PC-9 (cell line): ENCODE data around the gene SH3RF2. TPM values are rescaled to one million over a fixed set of nuclear protein-coding genes. Genes with fewer than 3 reads are reported as not detected.

ENCODE experiments used
- BruUV-seq: library from RNA; stranded (reverse); fragments of 400-500 nt; replicated peaks from 2 replicates; lab custom pipeline; 2021; lab: Mats Ljungman, UMichigan
- CTCF ChIA-PET: fragments of 300-600 bp; sonication (Branson Sonifier 250); formaldehyde crosslinking; loops from one replicate; lab custom pipeline; 2022; ENCODE audit warnings: antibody characterized with exemption; lab: Charles Lee
- POLR2A ChIA-PET: fragments of 300-600 bp; sonication (Branson Sonifier 250); formaldehyde crosslinking; loops from one replicate; lab custom pipeline; 2022; ENCODE audit warnings: antibody characterized with exemption; ENCODE audit not compliant: unreplicated experiment; lab: Charles Lee
- DNase-seq, 2 experiments: peaks; one replicate each; pipeline versions ENCODE4 v3.0.0 to v3.0.0-alpha.2; 2015 to 2022; ENCODE audit warnings: mixed read lengths in 1 of 2
- H2AFZ ChIP-seq: fragments of 200-600 bp; sonication (generic); 2 replicates; pipeline ENCODE4 v1.8.1; 2017; ENCODE audit warnings: antibody characterized with exemption
- H3F3A ChIP-seq: fragments of 200-600 bp; sonication (generic); 2 replicates; pipeline ENCODE4 v1.8.1; 2017; ENCODE audit warnings: antibody characterized with exemption, mild to moderate bottlenecking, low read depth; ENCODE audit not compliant: insufficient read depth
- H3K27ac ChIP-seq: fragments of 200-600 bp; sonication (generic); 2 replicates; pipeline ENCODE4 v1.6.1; 2016; ENCODE audit warnings: mixed run types
- H3K27me3 ChIP-seq: fragments of 200-600 bp; sonication (generic); 2 replicates; pipeline ENCODE4 v1.6.1; 2016; ENCODE audit warnings: low read depth, mixed run types; ENCODE audit not compliant: insufficient read depth
- H3K36me3 ChIP-seq: fragments of 200-600 bp; sonication (generic); 2 replicates; pipeline ENCODE4 v1.6.1; 2016; ENCODE audit warnings: low read depth, mixed run types
- H3K4me1 ChIP-seq: fragments of 200-600 bp; sonication (generic); replicated peaks from 2 replicates; pipeline ENCODE4 v1.6.1; 2016; ENCODE audit warnings: mixed run types; ENCODE audit not compliant: insufficient read depth
- H3K4me2 ChIP-seq: fragments of 200-600 bp; sonication (generic); 2 replicates; pipeline ENCODE4 v1.6.1; 2017; ENCODE audit warnings: mixed run types
- H3K4me3 ChIP-seq: fragments of 200-600 bp; sonication (generic); 2 replicates; pipeline ENCODE4 v1.6.1; 2016; ENCODE audit warnings: mixed run types
- H3K79me2 ChIP-seq: fragments of 200-600 bp; sonication (generic); 2 replicates; pipeline ENCODE4 v1.6.1; 2017; ENCODE audit warnings: low read depth, mixed run types
- H3K9me2 ChIP-seq: fragments of 200-600 bp; sonication (generic); 2 replicates; pipeline ENCODE4 v1.8.1; 2017; ENCODE audit warnings: mild to moderate bottlenecking; ENCODE audit not compliant: insufficient read depth
- H3K9me3 ChIP-seq: fragments of 200-600 bp; sonication (generic); 2 replicates; pipeline ENCODE4 v1.8.1; 2016; ENCODE audit warnings: low read depth; ENCODE audit not compliant: insufficient read depth
- H4K20me1 ChIP-seq: fragments of 200-600 bp; sonication (generic); 2 replicates; pipeline ENCODE4 v1.8.1; 2017; ENCODE audit not compliant: insufficient read depth
- EZH2 ChIP-seq: fragments of 200-600 bp; sonication (generic); IDR thresholded peaks from 2 replicates; pipeline ENCODE4 v1.8.0; 2017; ENCODE audit warnings: antibody characterized with exemption, low read depth
- intact Hi-C: fragments of 100-400 bp; cut with micrococcal nuclease; formaldehyde crosslinking; loops from one replicate; pipeline ENCODE4 v1.10.0; 2022; ENCODE audit not compliant: unreplicated experiment
- total RNA-seq: library from RNA; stranded (reverse); gene quantifications from 2 replicates; pipeline ENCODE4 v1.2.3, GENCODE V29; 2021
- TF ChIP-seq, protein P1 (sequence below): fragments of 200-600 bp; sonication (generic); conservative IDR thresholded peaks from 2 replicates; pipeline ENCODE4 v1.6.1; 2017; ENCODE audit warnings: mixed run types, antibody characterized with exemption, mild to moderate bottlenecking, moderate library complexity

The SH3RF2 gene
- total RNA-seq, 1 experiment from 2014 or later, result 37.2 TPM

GRCh38 chr5:146069780-146070099, 133.4 kb downstream of the SH3RF2 start:
- H3K79me2 ChIP-seq, result no peaks in the 10 kb centered on the region
- no TSS peak for BruUV-seq
- TF ChIP-seq, protein P1, sequence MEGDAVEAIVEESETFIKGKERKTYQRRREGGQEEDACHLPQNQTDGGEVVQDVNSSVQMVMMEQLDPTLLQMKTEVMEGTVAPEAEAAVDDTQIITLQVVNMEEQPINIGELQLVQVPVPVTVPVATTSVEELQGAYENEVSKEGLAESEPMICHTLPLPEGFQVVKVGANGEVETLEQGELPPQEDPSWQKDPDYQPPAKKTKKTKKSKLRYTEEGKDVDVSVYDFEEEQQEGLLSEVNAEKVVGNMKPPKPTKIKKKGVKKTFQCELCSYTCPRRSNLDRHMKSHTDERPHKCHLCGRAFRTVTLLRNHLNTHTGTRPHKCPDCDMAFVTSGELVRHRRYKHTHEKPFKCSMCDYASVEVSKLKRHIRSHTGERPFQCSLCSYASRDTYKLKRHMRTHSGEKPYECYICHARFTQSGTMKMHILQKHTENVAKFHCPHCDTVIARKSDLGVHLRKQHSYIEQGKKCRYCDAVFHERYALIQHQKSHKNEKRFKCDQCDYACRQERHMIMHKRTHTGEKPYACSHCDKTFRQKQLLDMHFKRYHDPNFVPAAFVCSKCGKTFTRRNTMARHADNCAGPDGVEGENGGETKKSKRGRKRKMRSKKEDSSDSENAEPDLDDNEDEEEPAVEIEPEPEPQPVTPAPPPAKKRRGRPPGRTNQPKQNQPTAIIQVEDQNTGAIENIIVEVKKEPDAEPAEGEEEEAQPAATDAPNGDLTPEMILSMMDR, result no peak
- TF ChIP-seq EZH2, result no peak
- intact Hi-C loops, result no loop called here
- no peak overlapping the region for H2AFZ ChIP-seq
- POLR2A ChIA-PET, result no interaction called here
- no peaks in the 10 kb centered on the region for H3K36me3 ChIP-seq
- CTCF ChIA-PET, result no interaction called here
- H4K20me1 ChIP-seq, result no peaks in the 10 kb centered on the region
- no peak overlapping the region for H3K4me2 ChIP-seq
- H3K9me2 ChIP-seq, result no peaks in the 10 kb centered on the region
- H3K27me3 ChIP-seq, result no peaks in the 10 kb centered on the region
- H3K27ac ChIP-seq, result no peak overlapping the region
- no peaks in the 10 kb centered on the region for H3K9me3 ChIP-seq
- H3K4me1 ChIP-seq, result no peaks in the 10 kb centered on the region
- no peak overlapping the region for H3K4me3 ChIP-seq
- no peaks in the 10 kb centered on the region for H3F3A ChIP-seq
- no peak for DNase-seq

DNA sequence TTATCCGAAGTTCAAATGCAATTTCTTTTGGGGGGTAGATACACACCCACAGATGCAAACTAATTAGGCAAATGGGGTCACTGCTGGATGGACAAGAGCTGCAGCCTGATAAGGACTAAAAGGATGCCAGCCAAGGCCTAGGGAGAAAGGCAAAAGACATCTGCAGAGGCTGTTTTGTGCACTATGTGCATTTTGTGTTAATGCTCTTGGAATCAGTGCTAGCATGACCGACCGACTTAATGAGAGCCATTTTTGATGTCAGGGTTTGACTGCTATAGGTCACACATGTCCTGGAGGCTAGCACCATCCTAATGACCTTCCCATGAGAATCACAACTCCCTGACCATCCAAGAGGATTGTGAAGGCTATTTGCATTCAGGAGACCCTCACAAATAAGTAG, 134.4 kb downstream of the SH3RF2 start:
- Histone ChIP-seq H3K9me2 (no peaks in the 10 kb centered on the region), H3K4me3 (no peak overlapping the region), H3F3A (no peaks in the 10 kb centered on the region), H2AFZ (no peak overlapping the region), H3K27ac (no peak overlapping the region), H3K36me3 (no peaks in the 10 kb centered on the region), H3K9me3 (no peaks in the 10 kb centered on the region), H3K4me1 (no peaks in the 10 kb centered on the region), H3K79me2 (no peaks in the 10 kb centered on the region), H4K20me1 (no peaks in the 10 kb centered on the region), H3K27me3 (no peaks in the 10 kb centered on the region), H3K4me2 (no peak overlapping the region)
- CTCF ChIA-PET, result no interaction called here
- POLR2A ChIA-PET, result no interaction called here
- TF ChIP-seq EZH2, result no peak
- TF ChIP-seq, protein P1, result no peak
- DNase-seq, result no peak
- intact Hi-C loops, result no loop called here
- no TSS peak for BruUV-seq

GRCh38 chr5:146071171-146071570, 134.8 kb downstream of the SH3RF2 start:
- TF ChIP-seq, protein P1, result no peak
- TF ChIP-seq EZH2, result no peak
- no TSS peak for BruUV-seq

More at GRCh38 chr5:146071171-146071570, 134.8 kb downstream of the SH3RF2 start:
- no peak overlapping the region for H3K4me3 ChIP-seq
- CTCF ChIA-PET, result no interaction called here
- no peak for DNase-seq
- no peaks in the 10 kb centered on the region for H3K79me2 ChIP-seq
- H3K27me3 ChIP-seq, result no peaks in the 10 kb centered on the region
- no peak overlapping the region for H2AFZ ChIP-seq
- H3K36me3 ChIP-seq, result no peaks in the 10 kb centered on the region
- intact Hi-C loops, result no loop called here
- no peaks in the 10 kb centered on the region for H3K4me1 ChIP-seq
- no peaks in the 10 kb centered on the region for H3K9me2 ChIP-seq
- no peak overlapping the region for H3K27ac ChIP-seq
- H3K9me3 ChIP-seq, result no peaks in the 10 kb centered on the region
- POLR2A ChIA-PET, result no interaction called here
- H3K4me2 ChIP-seq, result no peak overlapping the region
- no peaks in the 10 kb centered on the region for H3F3A ChIP-seq
- H4K20me1 ChIP-seq, result no peaks in the 10 kb centered on the region
